ENCODE measurements around the gene MIDN. TPM values are rescaled to one million over a fixed set of nuclear protein-coding genes. Genes with fewer than 3 reads are reported as not detected.

The MIDN gene
- total and polyA plus RNA-seq, 10 of the 15 experiments (the other 5 are each of a cell fraction or from before 2014, with no cell fraction given): 0.38 to 51.5 (median 7.2) TPM

GRCh38 chr19:1257475-1258162 is 9.2 kb downstream of the MIDN start:
- Histone ChIP-seq H3K4me2 (ENCODE audit: control insufficient read depth, insufficient read depth) (peak overlapping the region; percentile 98), H3K9me3 (replicated peaks; ENCODE audit: control insufficient read depth, insufficient read depth, low read length) (no peaks in the 10 kb centered on the region), H3K79me2 (ENCODE audit: control insufficient read depth, insufficient read depth, low read length) (peaks cover 58% of the 10 kb centered on the region), H3K27ac (ENCODE audit: control insufficient read depth, insufficient read depth) (peak overlapping the region; percentile 96), H4K20me1 (ENCODE audit: control insufficient read depth, insufficient read depth) (no peaks in the 10 kb centered on the region), H3K27me3 (replicated peaks in 1 of 2; ENCODE audit: control insufficient read depth in 2 of 2, insufficient read depth in 2 of 2, low read length in 1 of 2) (no peaks in the 10 kb centered on the region), H3K4me1 (ENCODE audit: control insufficient read depth, insufficient read depth, low read length) (peaks cover 29% of the 10 kb centered on the region), H3K36me3 (ENCODE audit: control insufficient read depth in 2 of 2, insufficient read depth in 2 of 2, low read length in 1 of 2) (peaks cover 14 to 29% of the 10 kb centered on the region in 2 experiments; a peak in 3 of 4 replicates), H2AFZ (ENCODE audit: control insufficient read depth, low read depth, low read length) (no peak overlapping the region), H3K4me3 (peak overlapping the region; percentile 68), H3K9ac (ENCODE audit: control insufficient read depth, insufficient read depth, low read length) (peak overlapping the region; percentile 78; the same call in 1 of the 2 replicates)
- POLR2A ChIA-PET: no interaction called here
- intact Hi-C loops (cut with micrococcal nuclease; ENCODE audit: unreplicated experiment) (no loop called here), in situ Hi-C loops (cut with MboI) (no loop called here)
- 47% methylated on average over 23 of the region's 23 CpGs for WGBS (ENCODE audit: insufficient coverage, insufficient replicate concordance, low lambda C conversion rate, missing lambda C conversion rate)
- BruUV-seq (replicated peaks): no TSS peak
- DNase-seq (ENCODE audit: low read depth, low spot score) (no peak), ATAC-seq (no peak), FAIRE-seq (peak; percentile 75)
- SMC1A ChIA-PET (ENCODE audit: uncharacterized antibody, unreplicated experiment): interaction anchor here (1.4 kb wide), 1 partner anchor 9 kb away, joined by 4 read pairs; no protein-coding TSS in a partner anchor
- CTCF ChIA-PET: interaction anchor here (1.0 to 2.2 kb wide), 2 partner anchors 9 to 13 kb away, joined by 4 to 10 read pairs; no protein-coding TSS in a partner anchor
- RAD21 ChIA-PET (ENCODE audit: unreplicated experiment): interaction anchor here (1.8 kb wide), 1 partner anchor 9 kb away, joined by 6 read pairs; no protein-coding TSS in a partner anchor
- no peak for TF ChIP-seq POLR2A (IDR thresholded peaks at IDR 0.05; ENCODE audit: low read depth, low read length)
- TF ChIP-seq, protein P1, sequence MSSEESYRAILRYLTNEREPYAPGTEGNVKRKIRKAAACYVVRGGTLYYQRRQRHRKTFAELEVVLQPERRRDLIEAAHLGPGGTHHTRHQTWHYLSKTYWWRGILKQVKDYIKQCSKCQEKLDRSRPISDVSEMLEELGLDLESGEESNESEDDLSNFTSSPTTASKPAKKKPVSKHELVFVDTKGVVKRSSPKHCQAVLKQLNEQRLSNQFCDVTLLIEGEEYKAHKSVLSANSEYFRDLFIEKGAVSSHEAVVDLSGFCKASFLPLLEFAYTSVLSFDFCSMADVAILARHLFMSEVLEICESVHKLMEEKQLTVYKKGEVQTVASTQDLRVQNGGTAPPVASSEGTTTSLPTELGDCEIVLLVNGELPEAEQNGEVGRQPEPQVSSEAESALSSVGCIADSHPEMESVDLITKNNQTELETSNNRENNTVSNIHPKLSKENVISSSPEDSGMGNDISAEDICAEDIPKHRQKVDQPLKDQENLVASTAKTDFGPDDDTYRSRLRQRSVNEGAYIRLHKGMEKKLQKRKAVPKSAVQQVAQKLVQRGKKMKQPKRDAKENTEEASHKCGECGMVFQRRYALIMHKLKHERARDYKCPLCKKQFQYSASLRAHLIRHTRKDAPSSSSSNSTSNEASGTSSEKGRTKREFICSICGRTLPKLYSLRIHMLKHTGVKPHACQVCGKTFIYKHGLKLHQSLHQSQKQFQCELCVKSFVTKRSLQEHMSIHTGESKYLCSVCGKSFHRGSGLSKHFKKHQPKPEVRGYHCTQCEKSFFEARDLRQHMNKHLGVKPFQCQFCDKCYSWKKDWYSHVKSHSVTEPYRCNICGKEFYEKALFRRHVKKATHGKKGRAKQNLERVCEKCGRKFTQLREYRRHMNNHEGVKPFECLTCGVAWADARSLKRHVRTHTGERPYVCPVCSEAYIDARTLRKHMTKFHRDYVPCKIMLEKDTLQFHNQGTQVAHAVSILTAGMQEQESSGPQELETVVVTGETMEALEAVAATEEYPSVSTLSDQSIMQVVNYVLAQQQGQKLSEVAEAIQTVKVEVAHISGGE (CRISPR knock-in tag; IDR thresholded peaks at IDR 0.05): no peak
- 0 out of 2 replicates have a peak, but pooled peaks have one; percentile 10 for TF ChIP-seq MLLT1 (IDR thresholded peaks at IDR 0.05)
- no peak for TF ChIP-seq HDAC6 (IDR thresholded peaks at IDR 0.05; ENCODE audit: unreplicated experiment)
- TF ChIP-seq ZNF384 (IDR thresholded peaks at IDR 0.05; ENCODE audit: borderline replicate concordance, low read depth, low read length): no peak
- TF ChIP-seq RB1 (IDR thresholded peaks at IDR 0.05; ENCODE audit: borderline replicate concordance): no peak
- TF ChIP-seq, protein P2, sequence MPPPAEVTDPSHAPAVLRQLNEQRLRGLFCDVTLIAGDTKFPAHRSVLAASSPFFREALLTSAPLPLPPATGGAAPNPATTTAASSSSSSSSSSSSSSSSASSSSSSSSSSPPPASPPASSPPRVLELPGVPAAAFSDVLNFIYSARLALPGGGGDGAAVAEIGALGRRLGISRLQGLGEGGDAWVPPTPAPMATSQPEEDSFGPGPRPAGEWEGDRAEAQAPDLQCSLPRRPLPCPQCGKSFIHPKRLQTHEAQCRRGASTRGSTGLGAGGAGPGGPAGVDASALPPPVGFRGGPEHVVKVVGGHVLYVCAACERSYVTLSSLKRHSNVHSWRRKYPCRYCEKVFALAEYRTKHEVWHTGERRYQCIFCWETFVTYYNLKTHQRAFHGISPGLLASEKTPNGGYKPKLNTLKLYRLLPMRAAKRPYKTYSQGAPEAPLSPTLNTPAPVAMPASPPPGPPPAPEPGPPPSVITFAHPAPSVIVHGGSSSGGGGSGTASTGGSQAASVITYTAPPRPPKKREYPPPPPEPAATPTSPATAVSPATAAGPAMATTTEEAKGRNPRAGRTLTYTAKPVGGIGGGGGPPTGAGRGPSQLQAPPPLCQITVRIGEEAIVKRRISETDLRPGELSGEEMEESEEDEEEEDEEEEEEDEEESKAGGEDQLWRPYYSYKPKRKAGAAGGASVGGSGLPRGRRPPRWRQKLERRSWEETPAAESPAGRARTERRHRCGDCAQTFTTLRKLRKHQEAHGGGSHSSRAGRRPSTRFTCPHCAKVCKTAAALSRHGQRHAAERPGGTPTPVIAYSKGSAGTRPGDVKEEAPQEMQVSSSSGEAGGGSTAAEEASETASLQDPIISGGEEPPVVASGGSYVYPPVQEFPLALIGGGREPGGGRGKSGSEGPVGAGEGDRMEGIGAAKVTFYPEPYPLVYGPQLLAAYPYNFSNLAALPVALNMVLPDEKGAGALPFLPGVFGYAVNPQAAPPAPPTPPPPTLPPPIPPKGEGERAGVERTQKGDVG (CRISPR knock-in tag; IDR thresholded peaks at IDR 0.05): no peak
- TF ChIP-seq STAT1 (conservative IDR thresholded peaks at IDR 0.05): no peak
- TF ChIP-seq SKIL (IDR thresholded peaks at IDR 0.05; ENCODE audit: low read depth, poor library complexity, severe bottlenecking): no peak
- no peak for TF ChIP-seq JUND (IDR thresholded peaks at IDR 0.05; ENCODE audit: low read depth, low read length)
- no peak for TF ChIP-seq SIX5 (IDR thresholded peaks at IDR 0.05; ENCODE audit: low read depth, low read length, severe bottlenecking)

All from GM12878 (cell line).